Fibroblast of the aortic adventitia (primary cell): ENCODE results near the gene KCNQ1OT1. TPM values are rescaled to one million over a fixed set of nuclear protein-coding genes. Genes with fewer than 3 reads are reported as not detected.

ENCODE experiments used
- DNase-seq: peaks from one replicate; pipeline ENCODE4 v3.0.0-alpha.2; 2010; ENCODE audit warnings: low read depth
- H3K4me3 ChIP-seq: 2 replicates; pipeline ENCODE4 v1.5.1; 2011; ENCODE audit warnings: low read depth, mild to moderate bottlenecking, control low read depth, low read length, moderate library complexity
- total RNA-seq: library from RNA; depleted of rRNA; stranded (reverse); fragments of >200 nt; gene quantifications from 2 replicates; pipeline ENCODE4 v1.2.3, GENCODE V29; 2012; ENCODE audit warnings: low replicate concordance
- TF ChIP-seq, protein P1 (sequence below): IDR thresholded peaks from 2 replicates; pipeline ENCODE4 v1.5.1; 2011; ENCODE audit warnings: mild to moderate bottlenecking, low read length, control low read depth, inconsistent platforms; ENCODE audit not compliant: insufficient read depth

Gene KCNQ1OT1
- total RNA-seq, 1 donor, result 5.5 TPM

DNA sequence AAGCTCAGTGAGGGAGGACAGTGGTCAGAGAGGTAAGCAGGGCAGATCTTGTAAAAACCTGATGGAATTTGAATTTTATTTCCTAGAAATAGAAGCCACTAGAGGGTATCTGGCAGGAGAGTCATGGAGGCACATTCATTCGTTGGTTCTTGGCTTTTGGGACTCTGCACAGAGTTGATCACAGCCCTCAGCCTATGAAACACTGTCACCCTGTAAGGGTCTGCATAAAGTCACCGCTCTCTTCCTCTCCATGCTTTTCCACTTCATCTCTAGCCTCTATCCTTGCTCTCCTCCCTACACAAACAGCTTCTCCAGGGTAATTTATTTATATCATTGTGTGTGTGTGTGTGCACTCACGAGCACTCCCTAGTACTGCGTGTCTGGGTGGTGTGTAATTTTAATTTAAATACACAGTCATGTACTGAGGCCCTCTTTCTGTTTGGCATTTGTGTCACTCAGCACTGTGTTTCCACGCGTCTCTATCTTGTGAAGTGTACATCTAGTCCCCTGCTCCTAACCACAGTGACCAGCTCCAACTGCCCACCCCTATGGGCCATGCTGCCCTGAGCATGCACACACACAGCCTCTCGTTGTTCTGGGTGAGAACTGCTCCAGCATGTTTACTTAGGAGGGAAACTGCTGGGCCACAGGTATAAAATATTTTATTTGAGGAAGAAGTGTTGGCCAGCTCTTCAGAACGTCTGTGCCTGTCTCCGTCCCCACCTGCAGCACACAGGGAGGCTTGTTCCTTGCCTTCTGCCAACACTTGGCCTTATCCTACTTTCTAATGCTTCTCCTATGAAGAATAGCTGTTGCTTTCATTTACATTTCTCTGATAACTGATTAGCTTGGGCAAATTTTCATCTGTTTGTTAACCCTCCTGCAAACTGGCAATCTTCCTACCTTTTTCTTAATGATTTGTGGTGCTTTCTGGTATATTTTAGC lies 4.5 kb downstream of the KCNQ1OT1 start:
- TF ChIP-seq, protein P1, sequence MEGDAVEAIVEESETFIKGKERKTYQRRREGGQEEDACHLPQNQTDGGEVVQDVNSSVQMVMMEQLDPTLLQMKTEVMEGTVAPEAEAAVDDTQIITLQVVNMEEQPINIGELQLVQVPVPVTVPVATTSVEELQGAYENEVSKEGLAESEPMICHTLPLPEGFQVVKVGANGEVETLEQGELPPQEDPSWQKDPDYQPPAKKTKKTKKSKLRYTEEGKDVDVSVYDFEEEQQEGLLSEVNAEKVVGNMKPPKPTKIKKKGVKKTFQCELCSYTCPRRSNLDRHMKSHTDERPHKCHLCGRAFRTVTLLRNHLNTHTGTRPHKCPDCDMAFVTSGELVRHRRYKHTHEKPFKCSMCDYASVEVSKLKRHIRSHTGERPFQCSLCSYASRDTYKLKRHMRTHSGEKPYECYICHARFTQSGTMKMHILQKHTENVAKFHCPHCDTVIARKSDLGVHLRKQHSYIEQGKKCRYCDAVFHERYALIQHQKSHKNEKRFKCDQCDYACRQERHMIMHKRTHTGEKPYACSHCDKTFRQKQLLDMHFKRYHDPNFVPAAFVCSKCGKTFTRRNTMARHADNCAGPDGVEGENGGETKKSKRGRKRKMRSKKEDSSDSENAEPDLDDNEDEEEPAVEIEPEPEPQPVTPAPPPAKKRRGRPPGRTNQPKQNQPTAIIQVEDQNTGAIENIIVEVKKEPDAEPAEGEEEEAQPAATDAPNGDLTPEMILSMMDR, result no peak
- no peak for DNase-seq
- peak overlapping the region; percentile 10 for H3K4me3 ChIP-seq

DNA sequence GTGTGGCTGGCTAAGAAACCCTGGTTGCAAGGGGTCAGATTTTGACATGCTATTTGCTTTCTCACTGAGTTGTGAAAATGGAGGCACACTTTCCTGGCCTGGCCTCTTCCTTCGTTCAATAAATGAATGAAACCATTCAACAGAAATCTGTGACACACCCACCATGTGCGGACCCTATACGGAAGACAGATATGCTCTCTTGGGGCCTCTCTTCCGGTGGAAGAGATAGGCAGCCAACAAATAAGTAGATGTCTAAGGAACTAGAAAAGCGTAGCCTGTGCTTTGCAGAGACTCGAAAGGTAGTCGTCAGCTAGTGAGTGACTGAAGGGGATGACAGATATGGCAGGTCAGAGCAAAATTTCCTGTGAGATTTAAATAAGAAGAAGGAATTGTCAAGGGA lies 5.3 kb downstream of the KCNQ1OT1 start:
- no peak for DNase-seq
- H3K4me3 ChIP-seq, result no peak overlapping the region
- TF ChIP-seq, protein P1, result no peak

DNA sequence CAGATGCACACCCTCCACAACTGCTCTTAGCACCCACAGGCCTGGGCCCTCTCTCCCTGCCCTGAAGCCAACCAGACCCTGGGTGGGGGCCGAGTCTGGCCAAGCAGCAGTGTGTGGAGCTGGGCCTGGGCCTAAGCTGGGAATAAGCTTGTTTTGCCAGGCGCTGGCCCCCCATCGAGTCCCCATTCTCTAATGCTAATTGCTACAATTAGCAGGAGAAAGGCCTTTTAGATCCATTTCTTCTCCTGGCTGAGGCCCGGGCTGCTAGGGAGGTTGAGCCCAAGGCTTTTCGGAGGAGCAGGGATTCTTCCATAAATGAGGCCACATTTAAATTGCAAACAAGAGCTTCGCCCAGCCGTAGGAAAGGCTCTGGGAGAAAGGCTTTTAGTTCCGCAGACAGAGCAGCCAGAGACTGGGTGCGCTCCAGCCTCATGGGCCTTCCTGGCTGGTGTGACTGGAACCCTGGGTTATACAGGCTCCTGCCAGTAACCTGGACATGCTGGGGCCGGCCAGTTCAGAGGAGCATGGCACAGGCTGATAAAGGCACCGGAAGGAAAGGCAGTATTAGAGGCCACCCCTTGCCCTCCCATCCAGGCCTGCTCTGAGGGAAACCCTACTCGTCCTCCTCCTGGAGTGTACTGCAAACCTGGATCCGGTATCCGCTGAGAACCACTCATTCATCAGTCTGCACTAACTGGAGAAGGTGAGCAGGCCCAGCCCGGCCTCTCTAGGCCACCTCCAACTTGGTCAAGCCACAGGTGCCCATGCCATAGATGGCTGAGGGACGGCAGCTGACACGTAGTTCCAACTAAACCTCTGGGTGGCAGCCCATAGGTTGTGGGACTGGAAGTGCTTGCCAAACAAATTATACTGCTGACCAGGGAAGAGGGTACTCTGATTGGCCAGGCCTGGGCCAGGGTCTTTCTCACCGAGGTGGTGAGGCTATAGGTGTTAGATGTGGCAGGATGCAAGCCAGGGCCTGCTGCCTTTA lies 6.2 kb downstream of the KCNQ1OT1 start:
- TF ChIP-seq, protein P1, result no peak
- no peak for DNase-seq
- no peak overlapping the region for H3K4me3 ChIP-seq

DNA sequence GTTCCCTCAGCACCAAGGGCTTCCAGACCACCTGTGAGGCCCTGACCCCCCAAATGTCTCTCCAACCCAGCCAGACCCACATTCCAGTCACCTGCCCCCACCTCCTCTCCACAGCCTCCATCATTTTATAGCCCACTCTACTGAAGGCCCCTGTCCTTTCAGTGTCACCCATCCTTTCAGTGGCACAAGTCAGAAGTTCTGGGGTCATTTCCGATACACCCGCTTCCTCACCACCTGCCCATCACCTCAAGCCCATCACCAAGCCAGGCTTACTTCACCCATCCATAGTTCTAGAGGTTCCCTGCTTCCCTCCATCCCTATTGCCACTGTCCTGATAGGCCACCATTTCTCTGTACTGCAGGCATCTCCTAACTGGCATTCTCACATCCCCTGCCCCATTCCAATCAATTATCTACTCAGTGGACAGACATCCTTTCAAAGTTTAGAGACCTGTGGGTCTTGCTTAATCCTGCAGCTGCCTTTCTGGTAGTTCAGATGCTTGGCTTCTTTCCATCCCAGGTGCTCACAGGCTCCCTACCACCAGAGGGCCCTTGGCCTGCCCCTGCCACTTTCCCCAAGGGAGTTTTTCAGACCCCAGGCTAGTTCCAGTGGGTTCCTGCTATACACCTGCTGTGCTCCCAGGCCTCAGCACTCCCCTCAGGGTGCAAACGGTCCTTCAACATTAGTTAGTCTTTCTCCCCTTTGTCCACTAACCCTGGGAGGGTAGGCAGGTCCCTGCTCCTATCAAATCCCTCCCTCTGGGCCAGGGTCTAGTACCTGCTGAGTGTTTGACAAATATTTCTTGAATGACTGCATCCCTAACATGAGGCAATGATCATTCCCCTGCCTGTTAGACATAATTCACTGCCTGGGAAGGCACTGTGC lies 7.6 kb downstream of the KCNQ1OT1 start:
- TF ChIP-seq, protein P1, result no peak
- H3K4me3 ChIP-seq, result no peak overlapping the region
- DNase-seq, result no peak

DNA sequence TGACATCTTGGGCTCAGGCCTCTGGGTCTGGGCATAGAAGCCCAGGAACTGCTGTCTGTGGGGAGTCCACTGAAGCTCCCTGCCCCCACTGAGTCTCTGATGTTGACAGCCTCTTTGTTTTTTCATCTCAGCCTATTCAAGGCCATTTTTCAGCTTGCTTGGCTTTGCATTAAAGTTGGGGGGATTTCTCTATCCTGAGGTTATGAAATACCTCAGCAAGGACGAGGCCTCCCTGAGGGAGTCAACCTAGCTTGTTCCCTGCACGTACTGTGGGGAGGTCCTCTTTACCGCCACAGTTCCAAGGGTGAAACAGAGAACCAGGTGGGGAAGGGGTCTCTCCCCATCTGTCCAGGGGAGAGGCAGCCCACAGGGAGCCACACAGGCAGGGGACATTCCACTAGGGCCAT lies 8.4 kb downstream of the KCNQ1OT1 start:
- TF ChIP-seq, protein P1, result no peak
- no peak overlapping the region for H3K4me3 ChIP-seq
- no peak for DNase-seq
